SK-N-SH (cell line): Measurements from ENCODE around the gene FXR1.

Experiments used
- CHD2 ChIP-seq: fragments of 150-350 bp; IDR thresholded peaks from 2 replicates; pipeline ENCODE4 v1.6.1; 2018; ENCODE audit warnings: low read length; ENCODE audit not compliant: partially characterized antibody
- CTCF ChIP-seq: fragments of 200-600 bp; sonication (generic); IDR thresholded peaks from 2 replicates; pipeline ENCODE4 v1.6.1; 2017; ENCODE audit warnings: antibody characterized with exemption, mild to moderate bottlenecking, moderate library complexity
- EP300 ChIP-seq, 2 experiments: IDR thresholded peaks; 2 replicates each; pipeline versions ENCODE4 v1.4.0 to v1.6.1; 2012; ENCODE audit warnings: borderline replicate concordance in 1 of 2, low read depth in 1 of 2, low read length in 1 of 2
- EZH2phosphoT487 ChIP-seq: fragments of 200-600 bp; sonication (generic); IDR thresholded peaks from 2 replicates; pipeline ENCODE4 v1.6.1; 2017; ENCODE audit warnings: low read depth, mixed run types, mild to moderate bottlenecking, antibody characterized with exemption, moderate library complexity, borderline replicate concordance
- NRF1 ChIP-seq: IDR thresholded peaks from 2 replicates; pipeline ENCODE4 v1.6.1; 2012; ENCODE audit warnings: low read depth, mild to moderate bottlenecking, low read length
- RAD21 ChIP-seq: IDR thresholded peaks from 2 replicates; pipeline ENCODE4 v1.6.1; 2012; ENCODE audit warnings: mild to moderate bottlenecking, low read length
- REST ChIP-seq: IDR thresholded peaks from 2 replicates; pipeline ENCODE4 v1.6.1; 2012; ENCODE audit warnings: mild to moderate bottlenecking, low read depth, low read length, moderate library complexity
- TAF1 ChIP-seq: IDR thresholded peaks from 2 replicates; pipeline ENCODE4 v1.6.1; 2012; ENCODE audit warnings: low read depth, mild to moderate bottlenecking, low read length, moderate library complexity, borderline replicate concordance
- TCF12 ChIP-seq: IDR thresholded peaks from 2 replicates; pipeline ENCODE4 v1.4.0; 2012

- TF ChIP-seq TAF1 (no peak), TCF12 (no peak), NRF1 (no peak), CTCF (no peak), RAD21 (no peak), CHD2 (no peak), EZH2phosphoT487 (no peak), REST (no peak), EP300 (IDR thresholded peaks at IDR 0.05; ENCODE audit: borderline replicate concordance in 1 of 2, low read depth in 1 of 2, low read length in 1 of 2) (no peak)
Measured at GRCh38 chr3:180977498-180977897, 65.0 kb downstream of the FXR1 start.
